ENCODE measurements around the gene KIAA1217.

The KIAA1217 gene

GRCh38 chr10:24353319-24353718, 144.4 kb downstream of the KIAA1217 start:
- H3K9ac ChIP-seq (ENCODE audit: low read length): no peak overlapping the region
- no peak for TF ChIP-seq CTCF (IDR thresholded peaks at IDR 0.05; ENCODE audit: insufficient read depth, low read length, poor library complexity, severe bottlenecking)
- no peak for TF ChIP-seq EZH2phosphoT487 (conservative IDR thresholded peaks at IDR 0.05; ENCODE audit: low read length)
- no peaks in the 10 kb centered on the region for H3K36me3 ChIP-seq (ENCODE audit: low read length)
- H3K79me2 ChIP-seq (ENCODE audit: insufficient read depth, low read length): no peaks in the 10 kb centered on the region
- H3K9me2 ChIP-seq (replicated peaks; ENCODE audit: insufficient read depth, low read length): no peaks in the 10 kb centered on the region
- no peak overlapping the region for H3K4me2 ChIP-seq (ENCODE audit: low read depth, low read length, poor library complexity, severe bottlenecking)
- no peaks in the 10 kb centered on the region for H3K27me3 ChIP-seq (ENCODE audit: low read length)
- no peak overlapping the region for H3K27ac ChIP-seq (ENCODE audit: low read depth, low read length)
- no peaks in the 10 kb centered on the region for H4K20me1 ChIP-seq (ENCODE audit: low read depth, low read length)
- H3F3A ChIP-seq (ENCODE audit: insufficient read depth): no peaks in the 10 kb centered on the region
- no peak overlapping the region for H3K4me3 ChIP-seq (ENCODE audit: insufficient read depth, low read length, poor library complexity, severe bottlenecking)
- no peak overlapping the region for H2AFZ ChIP-seq (ENCODE audit: low read depth, low read length, severe bottlenecking)
- no peaks in the 10 kb centered on the region for H3K9me3 ChIP-seq (ENCODE audit: insufficient read depth, low read length)

DNA sequence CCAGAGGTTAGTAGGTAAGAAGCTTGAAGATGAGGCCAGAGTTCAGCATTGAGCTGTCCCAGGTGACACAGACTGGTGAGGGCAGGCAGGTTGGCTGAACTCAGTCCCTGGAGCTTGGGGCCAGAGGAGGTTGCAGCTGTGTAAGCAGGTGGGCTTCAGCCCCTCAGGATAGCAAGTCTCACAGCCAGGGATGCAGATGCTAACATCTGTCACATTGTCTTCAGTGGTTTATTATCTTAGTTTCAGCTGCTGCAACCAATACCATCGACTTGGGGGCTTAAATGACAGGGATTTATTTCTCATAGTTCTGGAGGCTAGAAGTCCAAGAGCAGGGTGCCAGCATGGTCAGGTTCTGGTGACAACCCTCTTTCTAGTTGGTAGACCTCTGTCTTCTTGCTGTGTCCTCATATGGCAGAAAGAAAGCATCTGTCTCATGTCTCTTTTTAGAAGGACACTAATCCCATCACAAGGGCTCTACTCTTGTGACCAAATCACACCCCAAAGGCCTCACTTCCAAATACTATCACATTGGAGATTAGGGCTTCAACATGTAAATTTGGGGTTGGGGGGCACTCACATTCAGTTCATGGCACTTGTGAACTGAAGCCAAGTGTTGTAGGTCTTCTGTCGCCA, 146.2 kb downstream of the KIAA1217 start:
- no peak overlapping the region for H2AFZ ChIP-seq (ENCODE audit: low read depth, low read length, severe bottlenecking)
- H3K27me3 ChIP-seq (ENCODE audit: low read length): no peaks in the 10 kb centered on the region
- no peak overlapping the region for H3K27ac ChIP-seq (ENCODE audit: low read depth, low read length)
- no peaks in the 10 kb centered on the region for H3K9me2 ChIP-seq (replicated peaks; ENCODE audit: insufficient read depth, low read length)
- H3K4me2 ChIP-seq (ENCODE audit: low read depth, low read length, poor library complexity, severe bottlenecking): no peak overlapping the region
- no peak overlapping the region for H3K9ac ChIP-seq (ENCODE audit: low read length)
- no peaks in the 10 kb centered on the region for H4K20me1 ChIP-seq (ENCODE audit: low read depth, low read length)
- H3K9me3 ChIP-seq (ENCODE audit: insufficient read depth, low read length): no peaks in the 10 kb centered on the region
- no peaks in the 10 kb centered on the region for H3K36me3 ChIP-seq (ENCODE audit: low read length)
- H3F3A ChIP-seq (ENCODE audit: insufficient read depth): no peaks in the 10 kb centered on the region
- no peak for TF ChIP-seq CTCF (IDR thresholded peaks at IDR 0.05; ENCODE audit: insufficient read depth, low read length, poor library complexity, severe bottlenecking)
- no peak for TF ChIP-seq EZH2phosphoT487 (conservative IDR thresholded peaks at IDR 0.05; ENCODE audit: low read length)
- no peak overlapping the region for H3K4me3 ChIP-seq (ENCODE audit: insufficient read depth, low read length, poor library complexity, severe bottlenecking)
- no peaks in the 10 kb centered on the region for H3K79me2 ChIP-seq (ENCODE audit: insufficient read depth, low read length)

DNA sequence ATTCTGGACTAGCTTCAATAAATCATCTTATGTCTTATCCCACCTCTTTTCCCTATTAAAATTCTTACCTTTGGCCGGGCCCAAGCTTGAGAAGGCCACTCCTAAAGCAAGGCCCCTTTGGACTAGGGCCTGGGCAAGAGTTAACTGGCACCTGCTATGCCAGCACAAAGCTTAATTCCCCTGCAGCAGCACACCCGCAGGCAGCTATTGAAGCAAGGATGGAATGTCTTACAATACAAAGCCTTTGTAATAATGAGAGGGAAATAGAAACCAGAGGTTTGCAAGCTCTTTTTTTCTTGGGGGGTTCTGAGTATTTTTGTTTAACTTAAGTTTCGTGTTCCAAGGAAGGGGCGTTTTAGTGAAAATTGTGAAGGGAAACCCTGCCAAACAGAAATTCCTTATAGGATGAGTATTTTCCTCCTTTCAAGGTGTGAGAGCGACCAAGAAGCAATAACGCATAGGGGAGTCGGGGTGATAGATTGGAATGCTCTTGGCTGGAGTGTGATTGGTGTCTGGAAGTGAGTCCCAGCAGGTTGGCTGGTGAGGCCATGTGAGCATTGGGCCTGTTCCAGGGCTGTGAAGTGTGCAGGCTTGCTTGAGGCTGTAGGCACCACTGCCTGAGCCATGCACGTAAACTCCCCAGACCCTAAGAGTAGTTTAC, 148.5 kb downstream of the KIAA1217 start:
- Histone ChIP-seq H3K9ac (ENCODE audit: low read length) (no peak overlapping the region), H3K9me2 (replicated peaks; ENCODE audit: insufficient read depth, low read length) (no peaks in the 10 kb centered on the region), H3K27me3 (ENCODE audit: low read length) (no peaks in the 10 kb centered on the region), H3K36me3 (ENCODE audit: low read length) (no peaks in the 10 kb centered on the region), H3K27ac (ENCODE audit: low read depth, low read length) (no peak overlapping the region), H3K9me3 (ENCODE audit: insufficient read depth, low read length) (no peaks in the 10 kb centered on the region), H3F3A (ENCODE audit: insufficient read depth) (no peaks in the 10 kb centered on the region), H3K4me2 (ENCODE audit: low read depth, low read length, poor library complexity, severe bottlenecking) (no peak overlapping the region), H4K20me1 (ENCODE audit: low read depth, low read length) (no peaks in the 10 kb centered on the region), H3K4me3 (ENCODE audit: insufficient read depth, low read length, poor library complexity, severe bottlenecking) (no peak overlapping the region), H2AFZ (ENCODE audit: low read depth, low read length, severe bottlenecking) (no peak overlapping the region), H3K79me2 (ENCODE audit: insufficient read depth, low read length) (no peaks in the 10 kb centered on the region)
- TF ChIP-seq CTCF (IDR thresholded peaks at IDR 0.05; ENCODE audit: insufficient read depth, low read length, poor library complexity, severe bottlenecking) (no peak), EZH2phosphoT487 (conservative IDR thresholded peaks at IDR 0.05; ENCODE audit: low read length) (no peak)
